Prostate gland (tissue), 2 donors: ENCODE data around the gene VOPP1.

Experiments
- POLR2A ChIP-seq: fragments of 450-650 bp; IDR thresholded peaks from one replicate; pipeline ENCODE4 v1.6.1; 2016; ENCODE audit warnings: antibody characterized with exemption, mild to moderate bottlenecking
- TF ChIP-seq, protein P1 (sequence below), 4 experiments: fragments of 200-600 bp in 2 of 4; fragments of 450-650 bp in 2 of 4; sonication (generic) in 2 of 4; IDR thresholded peaks; 1 replicate in 3 of 4; 2 replicates in 1 of 4; pipeline ENCODE4 v1.5.1; 2016 to 2019; ENCODE audit warnings: antibody characterized with exemption in 4 of 4, mild to moderate bottlenecking in 2 of 4, moderate library complexity in 2 of 4

DNA sequence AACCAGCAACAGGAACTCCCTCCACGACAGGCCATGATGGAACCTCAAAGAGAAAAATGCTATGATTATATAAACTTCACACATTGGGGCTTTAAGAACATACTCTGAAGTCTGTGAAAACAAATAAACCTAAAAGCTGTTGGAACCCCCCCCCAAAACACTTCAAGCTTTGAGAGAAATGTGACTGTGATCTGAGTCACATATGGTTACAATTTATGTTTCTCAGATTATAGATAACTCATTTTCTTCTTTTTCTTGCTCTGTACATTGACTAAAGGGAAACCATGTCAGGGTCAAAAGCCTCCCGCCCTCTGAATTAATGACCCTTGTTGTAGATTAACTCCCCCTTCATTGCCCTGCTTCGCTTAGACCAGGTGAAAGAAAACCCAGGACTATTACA is 15.8 kb downstream of the VOPP1 start:
- TF ChIP-seq, protein P1, sequence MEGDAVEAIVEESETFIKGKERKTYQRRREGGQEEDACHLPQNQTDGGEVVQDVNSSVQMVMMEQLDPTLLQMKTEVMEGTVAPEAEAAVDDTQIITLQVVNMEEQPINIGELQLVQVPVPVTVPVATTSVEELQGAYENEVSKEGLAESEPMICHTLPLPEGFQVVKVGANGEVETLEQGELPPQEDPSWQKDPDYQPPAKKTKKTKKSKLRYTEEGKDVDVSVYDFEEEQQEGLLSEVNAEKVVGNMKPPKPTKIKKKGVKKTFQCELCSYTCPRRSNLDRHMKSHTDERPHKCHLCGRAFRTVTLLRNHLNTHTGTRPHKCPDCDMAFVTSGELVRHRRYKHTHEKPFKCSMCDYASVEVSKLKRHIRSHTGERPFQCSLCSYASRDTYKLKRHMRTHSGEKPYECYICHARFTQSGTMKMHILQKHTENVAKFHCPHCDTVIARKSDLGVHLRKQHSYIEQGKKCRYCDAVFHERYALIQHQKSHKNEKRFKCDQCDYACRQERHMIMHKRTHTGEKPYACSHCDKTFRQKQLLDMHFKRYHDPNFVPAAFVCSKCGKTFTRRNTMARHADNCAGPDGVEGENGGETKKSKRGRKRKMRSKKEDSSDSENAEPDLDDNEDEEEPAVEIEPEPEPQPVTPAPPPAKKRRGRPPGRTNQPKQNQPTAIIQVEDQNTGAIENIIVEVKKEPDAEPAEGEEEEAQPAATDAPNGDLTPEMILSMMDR (IDR thresholded peaks at IDR 0.05), result no peak
- TF ChIP-seq POLR2A, result no peak
